Ectodermal cell (in vitro differentiated cells): ENCODE results near the gene ARHGAP20. TPM values are rescaled to one million over a fixed set of nuclear protein-coding genes. Genes with fewer than 3 reads are reported as not detected.

Experiments
- H3K27ac ChIP-seq: 2 replicates; pipeline ENCODE4 v1.7.0; 2013; ENCODE audit warnings: mild to moderate bottlenecking, low read depth, low read length; ENCODE audit not compliant: insufficient read depth, poor library complexity, severe bottlenecking
- H3K27me3 ChIP-seq: 2 replicates; pipeline ENCODE4 v1.7.0; 2013; ENCODE audit warnings: mild to moderate bottlenecking, low read length; ENCODE audit not compliant: insufficient read depth, control insufficient read depth, poor library complexity, severe bottlenecking
- H3K36me3 ChIP-seq: one replicate; pipeline ENCODE4 v1.7.0; 2013; ENCODE audit warnings: low read length; ENCODE audit not compliant: control insufficient read depth, insufficient read depth
- H3K4me1 ChIP-seq: one replicate; pipeline ENCODE4 v1.7.0; 2013; ENCODE audit warnings: low read length; ENCODE audit not compliant: control insufficient read depth, insufficient read depth
- H3K4me3 ChIP-seq: 2 replicates; pipeline ENCODE4 v1.7.0; 2013; ENCODE audit warnings: low read depth, low read length, control low read depth; ENCODE audit not compliant: insufficient read depth
- H3K9me3 ChIP-seq: 2 replicates; pipeline ENCODE4 v1.7.0; 2013; ENCODE audit warnings: mild to moderate bottlenecking, low read length, moderate library complexity; ENCODE audit not compliant: control insufficient read depth
- WGBS, 2 experiments: methylation state at CpG; one replicate each; pipeline ENCODE4 v1.1.7; 2013; ENCODE audit warnings: missing lambda C conversion rate in 2 of 2; 5-methylcytosine and 5-hydroxymethylcytosine counted together
- polyA plus RNA-seq, 4 experiments: library from polyadenylated mRNA; stranded (reverse); fragments of 50-300 nt; gene quantifications; one replicate each; pipeline ENCODE4 v1.2.3, GENCODE V29; 2013

ARHGAP20 gene
- polyA plus RNA-seq (2013, experiment 1 of 4), result 0.11 TPM
- 0.07 TPM for polyA plus RNA-seq (2013, experiment 2 of 4)
- polyA plus RNA-seq (2013, experiment 3 of 4), result 0.05 TPM
- polyA plus RNA-seq (2013, experiment 4 of 4), result 0.08 TPM

GRCh38 chr11:110711776-110712658, at the start of gene ARHGAP20:
Gene ARHGAP20, minus strand, starts transcription at chr11:110712437. Its CDS starts 206 bp downstream, at chr11:110712231.
- WGBS, 2 experiments, result 0% methylated on average over 109 of the region's 109 CpGs
- Histone ChIP-seq H3K27ac (no peak within 1 kb of the TSS), H3K27me3 (peaks cover 95% of the 10 kb centered on the region), H3K36me3 (no peaks in the 10 kb centered on the region), H3K9me3 (no peaks in the 10 kb centered on the region), H3K4me1 (no peaks in the 10 kb centered on the region), H3K4me3 (peak within 1 kb of the TSS; percentile 53)

GRCh38 chr11:110761991-110762390, 49.8 kb upstream of the ARHGAP20 start:
- 88 to 100% methylated on average over 1 of the region's 1 CpG for WGBS, 2 experiments
- H3K9me3 ChIP-seq, result no peaks in the 10 kb centered on the region
- no peaks in the 10 kb centered on the region for H3K27me3 ChIP-seq
- H3K4me1 ChIP-seq, result no peaks in the 10 kb centered on the region
- no peak overlapping the region for H3K4me3 ChIP-seq
- H3K27ac ChIP-seq, result no peak overlapping the region
- no peaks in the 10 kb centered on the region for H3K36me3 ChIP-seq

GRCh38 chr11:110761131-110761530, 48.9 kb upstream of the ARHGAP20 start:
- H3K4me1 ChIP-seq, result no peaks in the 10 kb centered on the region
- H3K4me3 ChIP-seq, result no peak overlapping the region
- no peak overlapping the region for H3K27ac ChIP-seq
- H3K36me3 ChIP-seq, result no peaks in the 10 kb centered on the region
- WGBS, 2 experiments, result 95% methylated on average over 2 of the region's 2 CpGs
- no peaks in the 10 kb centered on the region for H3K9me3 ChIP-seq
- H3K27me3 ChIP-seq, result no peaks in the 10 kb centered on the region

GRCh38 chr11:110759972-110760381, 47.7 kb upstream of the ARHGAP20 start:
- 94 to 95% methylated on average over 3 of the region's 3 CpGs for WGBS, 2 experiments
- no peaks in the 10 kb centered on the region for H3K4me1 ChIP-seq
- no peak overlapping the region for H3K27ac ChIP-seq
- H3K9me3 ChIP-seq, result no peaks in the 10 kb centered on the region
- H3K36me3 ChIP-seq, result no peaks in the 10 kb centered on the region
- no peak overlapping the region for H3K4me3 ChIP-seq
- H3K27me3 ChIP-seq, result no peaks in the 10 kb centered on the region

GRCh38 chr11:110757962-110758755, 45.9 kb upstream of the ARHGAP20 start:
- Histone ChIP-seq H3K4me1 (no peaks in the 10 kb centered on the region), H3K27ac (no peak overlapping the region), H3K4me3 (no peak overlapping the region), H3K27me3 (no peaks in the 10 kb centered on the region), H3K36me3 (no peaks in the 10 kb centered on the region), H3K9me3 (no peaks in the 10 kb centered on the region)
- 95% methylated on average over 2 of the region's 2 CpGs for whole genome bisulfite sequencing, 2 experiments

- no peak overlapping the region for H3K27ac ChIP-seq
- H3K4me3 ChIP-seq, result no peak overlapping the region
- no peaks in the 10 kb centered on the region for H3K4me1 ChIP-seq
- no peaks in the 10 kb centered on the region for H3K36me3 ChIP-seq
- H3K27me3 ChIP-seq, result no peaks in the 10 kb centered on the region
- no peaks in the 10 kb centered on the region for H3K9me3 ChIP-seq
- WGBS, 2 experiments, result 94 to 99% methylated on average over 4 of the region's 5 CpGs
Observed at GRCh38 chr11:110757066-110757465, 44.8 kb upstream of the ARHGAP20 start.

GRCh38 chr11:110755941-110756340, 43.7 kb upstream of the ARHGAP20 start:
- WGBS, 2 experiments, result 89 to 92% methylated on average over 3 of the region's 3 CpGs

GRCh38 chr11:110752890-110753289, 40.7 kb upstream of the ARHGAP20 start:
- no peaks in the 10 kb centered on the region for H3K9me3 ChIP-seq
- no peaks in the 10 kb centered on the region for H3K36me3 ChIP-seq
- H3K4me1 ChIP-seq, result no peaks in the 10 kb centered on the region
- no peak overlapping the region for H3K4me3 ChIP-seq
- H3K27me3 ChIP-seq, result no peaks in the 10 kb centered on the region
- no peak overlapping the region for H3K27ac ChIP-seq

More at GRCh38 chr11:110755941-110756340, 43.7 kb upstream of the ARHGAP20 start:
- H3K4me3 ChIP-seq, result no peak overlapping the region
- no peak overlapping the region for H3K27ac ChIP-seq
- no peaks in the 10 kb centered on the region for H3K9me3 ChIP-seq
- no peaks in the 10 kb centered on the region for H3K4me1 ChIP-seq
- H3K27me3 ChIP-seq, result no peaks in the 10 kb centered on the region
- no peaks in the 10 kb centered on the region for H3K36me3 ChIP-seq

GRCh38 chr11:110750100-110750499, 37.9 kb upstream of the ARHGAP20 start:
- Histone ChIP-seq H3K9me3 (no peaks in the 10 kb centered on the region), H3K36me3 (no peaks in the 10 kb centered on the region), H3K4me1 (no peaks in the 10 kb centered on the region), H3K27ac (no peak overlapping the region), H3K27me3 (no peaks in the 10 kb centered on the region), H3K4me3 (no peak overlapping the region)

- Histone ChIP-seq H3K4me3 (no peak overlapping the region), H3K36me3 (no peaks in the 10 kb centered on the region), H3K9me3 (no peaks in the 10 kb centered on the region), H3K27ac (no peak overlapping the region), H3K4me1 (no peaks in the 10 kb centered on the region), H3K27me3 (no peaks in the 10 kb centered on the region)
- WGBS, 2 experiments, result 86 to 87% methylated on average over 3 of the region's 4 CpGs
Observed at GRCh38 chr11:110747531-110747930, 35.3 kb upstream of the ARHGAP20 start.
